IPS DF 6.9 (cell line): ENCODE measurements around the gene SRSF2.
"Not testable (repeated sequence)": the region's sequence is repeated elsewhere in the genome, so short reads cannot be mapped to it uniquely, and the experiment has no call there.

Source experiments
- DNase-seq: peaks from one replicate; pipeline ENCODE4 v3.0.0-alpha.2; 2013; ENCODE audit warnings: low read depth, low spot score
- H3K27ac ChIP-seq: one replicate; pipeline ENCODE4 v1.5.1; 2013; ENCODE audit warnings: low read length, control low read depth
- H3K27me3 ChIP-seq: 2 replicates; pipeline ENCODE4 v1.6.1; 2013; ENCODE audit warnings: mild to moderate bottlenecking, low read length; ENCODE audit not compliant: control insufficient read depth, insufficient read depth
- H3K36me3 ChIP-seq: 2 replicates; pipeline ENCODE4 v1.6.1; 2013; ENCODE audit warnings: low read length; ENCODE audit not compliant: control insufficient read depth, insufficient read depth
- H3K4me1 ChIP-seq: 2 replicates; pipeline ENCODE4 v1.6.1; 2013; ENCODE audit warnings: low read length; ENCODE audit not compliant: control insufficient read depth, insufficient read depth
- H3K4me3 ChIP-seq: 2 replicates; pipeline ENCODE4 v1.5.1; 2013; ENCODE audit warnings: mild to moderate bottlenecking, low read length
- H3K9me3 ChIP-seq: 2 replicates; pipeline ENCODE4 v1.6.1; 2013; ENCODE audit warnings: low read length, inconsistent platforms; ENCODE audit not compliant: control insufficient read depth, insufficient read depth
- WGBS: extraction: QIAGEN DNeasy Blood & Tissue Kit; methylation state at CpG from one replicate; pipeline ENCODE4 v1.1.7; 2013; ENCODE audit warnings: mixed read lengths, missing lambda C conversion rate; ENCODE audit not compliant: insufficient read length, insufficient coverage; 5-methylcytosine and 5-hydroxymethylcytosine counted together

The SRSF2 gene

GRCh38 chr17:76738468-76738850, 1.3 kb upstream of the SRSF2 start:
- no peaks in the 10 kb centered on the region for H3K27me3 ChIP-seq
- no CpG with 5 or more reads among the region's 7 CpGs for WGBS
- no peak overlapping the region for H3K27ac ChIP-seq
- H3K4me3 ChIP-seq, result peak overlapping the region; percentile 72
- H3K36me3 ChIP-seq, result peaks cover 15% of the 10 kb centered on the region
- no peaks in the 10 kb centered on the region for H3K9me3 ChIP-seq
- H3K4me1 ChIP-seq, result no peaks in the 10 kb centered on the region
- no peak for DNase-seq

- Histone ChIP-seq H3K9me3 (no peaks in the 10 kb centered on the region), H3K4me1 (no peaks in the 10 kb centered on the region), H3K27ac (no peak within 1 kb of the TSS), H3K36me3 (peaks cover 17% of the 10 kb centered on the region), H3K27me3 (no peaks in the 10 kb centered on the region), H3K4me3 (peak within 1 kb of the TSS; percentile 99)
- WGBS, result no CpG with 5 or more reads among the region's 57 CpGs
- peak; percentile 82 for DNase-seq
These were observed 741 bp upstream of the SRSF2 start, which contains the start of gene MFSD11 for GRCh38 chr17:76737676-76738467. Gene MFSD11 (plus strand): TSS chr17:76738119. CDS start chr17:76738353, 234 bp downstream.

GRCh38 chr17:76736349-76737081, 616 bp downstream of the SRSF2 start:
- H3K36me3 ChIP-seq, result peaks cover 19% of the 10 kb centered on the region
- H3K27ac ChIP-seq, result no peak overlapping the region
- WGBS, result no CpG with 5 or more reads among the region's 117 CpGs
- no peaks in the 10 kb centered on the region for H3K27me3 ChIP-seq
- no peaks in the 10 kb centered on the region for H3K9me3 ChIP-seq
- no peaks in the 10 kb centered on the region for H3K4me1 ChIP-seq
- no peak for DNase-seq
- peak overlapping the region; percentile 99 for H3K4me3 ChIP-seq

- Histone ChIP-seq H3K27me3 (no peaks in the 10 kb centered on the region), H3K4me3 (peak overlapping the region; percentile 99), H3K36me3 (peaks cover 21% of the 10 kb centered on the region), H3K4me1 (no peaks in the 10 kb centered on the region), H3K27ac (no peak overlapping the region), H3K9me3 (no peaks in the 10 kb centered on the region)
- DNase-seq, result no peak
- WGBS, result no CpG with 5 or more reads among the region's 20 CpGs
These were observed 1.4 kb downstream of the SRSF2 start for GRCh38 chr17:76735586-76736348.

- peak overlapping the region; percentile 0; the same call in 1 of the 2 replicates for H3K4me3 ChIP-seq
- no peaks in the 10 kb centered on the region for H3K9me3 ChIP-seq
- peaks cover 21% of the 10 kb centered on the region for H3K36me3 ChIP-seq
- no peak overlapping the region for H3K27ac ChIP-seq
- H3K27me3 ChIP-seq, result no peaks in the 10 kb centered on the region
- no CpG with 5 or more reads among the region's 5 CpGs for WGBS
- DNase-seq, result no peak
- H3K4me1 ChIP-seq, result no peaks in the 10 kb centered on the region
These were observed 2.1 kb downstream of the SRSF2 start for GRCh38 chr17:76735006-76735405.

GRCh38 chr17:76734080-76734840, 2.9 kb downstream of the SRSF2 start:
- no peaks in the 10 kb centered on the region for H3K9me3 ChIP-seq
- no CpG with 5 or more reads among the region's 8 CpGs for WGBS
- no peak overlapping the region for H3K27ac ChIP-seq
- H3K4me3 ChIP-seq, result no peak overlapping the region
- DNase-seq, result no peak
- H3K36me3 ChIP-seq, result peaks cover 21% of the 10 kb centered on the region
- H3K4me1 ChIP-seq, result no peaks in the 10 kb centered on the region
- H3K27me3 ChIP-seq, result no peaks in the 10 kb centered on the region

- H3K4me1 ChIP-seq, result no peaks in the 10 kb centered on the region
- WGBS, result no CpG with 5 or more reads among the region's 1 CpG
- peaks cover 21% of the 10 kb centered on the region for H3K36me3 ChIP-seq
- no peak for DNase-seq
- no peaks in the 10 kb centered on the region for H3K9me3 ChIP-seq
- no peaks in the 10 kb centered on the region for H3K27me3 ChIP-seq
- no peak overlapping the region for H3K4me3 ChIP-seq
- no peak overlapping the region for H3K27ac ChIP-seq
These were observed 3.5 kb downstream of the SRSF2 start for GRCh38 chr17:76733618-76733957.

- no peaks in the 10 kb centered on the region for H3K27me3 ChIP-seq
- H3K9me3 ChIP-seq, result no peaks in the 10 kb centered on the region
- DNase-seq, result no peak
- no CpG with 5 or more reads among the region's 3 CpGs for WGBS
- H3K4me3 ChIP-seq, result no peak overlapping the region
- H3K4me1 ChIP-seq, result no peaks in the 10 kb centered on the region
- H3K36me3 ChIP-seq, result peaks cover 21% of the 10 kb centered on the region
- no peak overlapping the region for H3K27ac ChIP-seq
These were observed 4.2 kb downstream of the SRSF2 start for GRCh38 chr17:76732734-76733617.

- H3K36me3 ChIP-seq, result peaks cover 21% of the 10 kb centered on the region
- not testable (repeated sequence) for H3K27ac ChIP-seq, H3K4me3 ChIP-seq, DNase-seq, H3K4me1 ChIP-seq, H3K9me3 ChIP-seq, H3K27me3 ChIP-seq
- no CpG with 5 or more reads among the region's 13 CpGs for WGBS
These were observed 5.1 kb downstream of the SRSF2 start for GRCh38 chr17:76731800-76732733.
